KMS-11 (cell line): ENCODE data around the gene MBD3L2.

Experiments
- H2AFZ ChIP-seq: fragments of 200-600 bp; sonication (generic); 2 replicates; pipeline ENCODE4 v1.6.1; 2016; ENCODE audit warnings: antibody characterized with exemption, mixed run types, low read depth
- H3K27ac ChIP-seq: fragments of 200-600 bp; sonication (generic); 2 replicates; pipeline ENCODE4 v1.6.1; 2016; ENCODE audit warnings: mild to moderate bottlenecking, mixed run types
- H3K27me3 ChIP-seq: fragments of 200-600 bp; sonication (generic); 2 replicates; pipeline ENCODE4 v1.6.1; 2017; ENCODE audit warnings: mild to moderate bottlenecking, low read depth, mixed run types, moderate library complexity; ENCODE audit not compliant: insufficient read depth
- H3K36me3 ChIP-seq: fragments of 200-600 bp; sonication (generic); 2 replicates; pipeline ENCODE4 v1.6.1; 2017; ENCODE audit warnings: mild to moderate bottlenecking, mixed run types; ENCODE audit not compliant: insufficient read depth
- H3K4me1 ChIP-seq: fragments of 200-600 bp; sonication (generic); 2 replicates; pipeline ENCODE4 v1.6.1; 2016; ENCODE audit warnings: mild to moderate bottlenecking, low read depth, mixed run types; ENCODE audit not compliant: poor library complexity, severe bottlenecking
- H3K4me2 ChIP-seq: fragments of 200-600 bp; sonication (generic); 2 replicates; pipeline ENCODE4 v1.7.0; 2016; ENCODE audit warnings: mild to moderate bottlenecking, mixed run types
- H3K4me3 ChIP-seq: fragments of 200-600 bp; sonication (generic); IDR thresholded peaks from 2 replicates; pipeline ENCODE4 v1.6.1; 2017; ENCODE audit warnings: low read depth, low read length, mixed read lengths; ENCODE audit not compliant: insufficient read depth
- H3K79me2 ChIP-seq: fragments of 200-600 bp; sonication (generic); 2 replicates; pipeline ENCODE4 v1.6.1; 2016; ENCODE audit warnings: low read depth, mixed run types; ENCODE audit not compliant: insufficient read depth
- H3K9ac ChIP-seq: fragments of 200-600 bp; sonication (generic); 2 replicates; pipeline ENCODE4 v1.6.1; 2016; ENCODE audit warnings: mild to moderate bottlenecking, mixed run types
- H4K20me1 ChIP-seq: fragments of 200-600 bp; sonication (generic); 2 replicates; pipeline ENCODE4 v1.6.1; 2016; ENCODE audit warnings: mild to moderate bottlenecking, mixed run types; ENCODE audit not compliant: insufficient read depth
- TF ChIP-seq, protein P1 (sequence below): fragments of 200-600 bp; sonication (generic); conservative IDR thresholded peaks from 2 replicates; pipeline ENCODE4 v1.6.1; 2017; ENCODE audit warnings: low read depth, mild to moderate bottlenecking, antibody characterized with exemption, low read length, moderate library complexity, mixed read lengths

MBD3L2 gene

DNA sequence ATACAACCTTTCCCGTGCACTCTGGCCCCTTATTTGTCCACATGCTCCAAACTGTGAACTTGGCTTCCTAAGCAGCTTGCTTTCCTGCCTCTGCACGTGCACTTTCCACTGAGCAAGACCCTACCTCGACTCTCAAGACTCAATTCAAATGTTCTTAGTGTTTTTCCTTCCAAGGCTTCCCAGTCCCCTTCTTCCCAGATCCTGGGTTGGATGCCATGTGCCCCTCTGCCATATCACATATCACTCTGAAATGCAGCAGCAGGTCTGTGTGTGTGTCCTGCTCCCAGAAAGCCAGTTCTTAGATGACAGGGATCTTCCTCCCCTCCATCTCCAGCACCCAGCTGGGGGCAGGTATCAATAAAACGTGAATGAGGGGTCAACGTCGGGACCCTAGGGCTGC lies 23.4 kb downstream of the MBD3L2 start:
- H3K9ac ChIP-seq = no peak overlapping the region
- no peak overlapping the region for H3K4me2 ChIP-seq
- H4K20me1 ChIP-seq = no peaks in the 10 kb centered on the region
- peaks cover 8% of the 10 kb centered on the region; the same call in 1 of the 2 replicates for H3K36me3 ChIP-seq
- no peak overlapping the region for H3K4me3 ChIP-seq
- TF ChIP-seq, protein P1, sequence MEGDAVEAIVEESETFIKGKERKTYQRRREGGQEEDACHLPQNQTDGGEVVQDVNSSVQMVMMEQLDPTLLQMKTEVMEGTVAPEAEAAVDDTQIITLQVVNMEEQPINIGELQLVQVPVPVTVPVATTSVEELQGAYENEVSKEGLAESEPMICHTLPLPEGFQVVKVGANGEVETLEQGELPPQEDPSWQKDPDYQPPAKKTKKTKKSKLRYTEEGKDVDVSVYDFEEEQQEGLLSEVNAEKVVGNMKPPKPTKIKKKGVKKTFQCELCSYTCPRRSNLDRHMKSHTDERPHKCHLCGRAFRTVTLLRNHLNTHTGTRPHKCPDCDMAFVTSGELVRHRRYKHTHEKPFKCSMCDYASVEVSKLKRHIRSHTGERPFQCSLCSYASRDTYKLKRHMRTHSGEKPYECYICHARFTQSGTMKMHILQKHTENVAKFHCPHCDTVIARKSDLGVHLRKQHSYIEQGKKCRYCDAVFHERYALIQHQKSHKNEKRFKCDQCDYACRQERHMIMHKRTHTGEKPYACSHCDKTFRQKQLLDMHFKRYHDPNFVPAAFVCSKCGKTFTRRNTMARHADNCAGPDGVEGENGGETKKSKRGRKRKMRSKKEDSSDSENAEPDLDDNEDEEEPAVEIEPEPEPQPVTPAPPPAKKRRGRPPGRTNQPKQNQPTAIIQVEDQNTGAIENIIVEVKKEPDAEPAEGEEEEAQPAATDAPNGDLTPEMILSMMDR = no peak
- no peaks in the 10 kb centered on the region for H3K27me3 ChIP-seq
- peaks cover 10% of the 10 kb centered on the region for H3K4me1 ChIP-seq
- H2AFZ ChIP-seq = no peak overlapping the region
- peaks cover 21% of the 10 kb centered on the region for H3K79me2 ChIP-seq
- H3K27ac ChIP-seq = no peak overlapping the region

- TF ChIP-seq, protein P1 = no peak
- no peak overlapping the region for H2AFZ ChIP-seq
- H3K4me2 ChIP-seq = no peak overlapping the region
- no peaks in the 10 kb centered on the region for H3K27me3 ChIP-seq
- no peaks in the 10 kb centered on the region for H4K20me1 ChIP-seq
- no peak overlapping the region for H3K9ac ChIP-seq
- no peak overlapping the region for H3K27ac ChIP-seq
- peaks cover 21% of the 10 kb centered on the region; the same call in 1 of the 2 replicates for H3K36me3 ChIP-seq
- H3K79me2 ChIP-seq = peaks cover 20% of the 10 kb centered on the region
- H3K4me1 ChIP-seq = peaks cover 10% of the 10 kb centered on the region
- H3K4me3 ChIP-seq = no peak overlapping the region
Observed at GRCh38 chr19:7074705-7075282, 25.7 kb downstream of the MBD3L2 start.

DNA sequence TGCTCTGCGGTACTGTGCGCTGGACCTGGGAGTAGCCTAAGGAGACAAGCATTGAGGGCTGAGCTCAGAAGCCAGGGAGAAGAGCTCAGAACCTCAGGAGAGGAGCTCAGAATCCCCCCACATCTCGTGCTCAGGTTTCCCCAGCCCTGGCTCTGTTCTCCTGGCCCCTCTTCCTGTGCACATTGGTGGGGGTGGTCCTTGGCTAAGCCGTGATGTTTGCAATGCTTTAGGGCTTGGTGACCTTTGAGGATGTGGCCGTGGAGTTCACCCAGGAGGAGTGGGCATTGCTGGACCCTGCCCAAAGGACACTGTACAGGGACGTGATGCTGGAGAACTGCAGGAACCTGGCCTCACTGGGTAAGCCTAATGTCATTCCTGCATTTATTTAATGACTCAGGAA lies 27.0 kb downstream of the MBD3L2 start:
- no peaks in the 10 kb centered on the region for H3K4me1 ChIP-seq
- H3K36me3 ChIP-seq = peaks cover 22% of the 10 kb centered on the region; the same call in 1 of the 2 replicates
- no peak overlapping the region for H3K27ac ChIP-seq
- H3K9ac ChIP-seq = no peak overlapping the region
- no peak overlapping the region for H2AFZ ChIP-seq
- no peak overlapping the region for H3K4me2 ChIP-seq
- peaks cover 6% of the 10 kb centered on the region; the same call in 1 of the 2 replicates for H3K79me2 ChIP-seq
- H3K4me3 ChIP-seq = no peak overlapping the region
- no peaks in the 10 kb centered on the region for H4K20me1 ChIP-seq
- TF ChIP-seq, protein P1 = no peak
- no peaks in the 10 kb centered on the region for H3K27me3 ChIP-seq

- Histone ChIP-seq H3K27me3 (no peaks in the 10 kb centered on the region), H2AFZ (no peak overlapping the region), H3K27ac (no peak overlapping the region), H3K4me1 (no peaks in the 10 kb centered on the region), H4K20me1 (no peaks in the 10 kb centered on the region), H3K9ac (no peak overlapping the region), H3K36me3 (peaks cover 32% of the 10 kb centered on the region; the same call in 1 of the 2 replicates), H3K4me3 (no peak overlapping the region), H3K79me2 (no peaks in the 10 kb centered on the region), H3K4me2 (no peak overlapping the region)
- TF ChIP-seq, protein P1 = no peak
Observed at GRCh38 chr19:7078008-7078407, 28.9 kb downstream of the MBD3L2 start.
